HG03097 (cell line): Measurements from ENCODE around the gene GATD1.

Experiments
- ATAC-seq: cut with Tn5 transposase; IDR thresholded peaks from one replicate; pipeline ENCODE4 v1.9.1; 2021; ENCODE audit not compliant: unreplicated experiment, low FRiP score

The GATD1 gene

GRCh38 chr11:813072-813455 lies 35.8 kb upstream of the GATD1 start:
- no peak for ATAC-seq

GRCh38 chr11:812390-812789 lies 35.1 kb upstream of the GATD1 start:
- ATAC-seq, result no peak

- ATAC-seq, result no peak
Observed at GRCh38 chr11:811446-812245, 34.4 kb upstream of the GATD1 start.

- ATAC-seq, result no peak
Observed at GRCh38 chr11:810040-810567, 32.8 kb upstream of the GATD1 start.

- ATAC-seq, result peak; percentile 69
Observed at GRCh38 chr11:809287-810039, 32.2 kb upstream of the GATD1 start, which contains the start of gene RPLP2. Gene RPLP2, plus strand, starts transcription at chr11:809967. Its CDS starts 268 bp downstream, at chr11:810235.

- no peak for ATAC-seq
Observed at GRCh38 chr11:808427-809286, 31.4 kb upstream of the GATD1 start.

GRCh38 chr11:804599-804964 lies 27.3 kb upstream of the GATD1 start:
- ATAC-seq, result no peak

- no peak for ATAC-seq
Observed at GRCh38 chr11:803770-804598, 26.7 kb upstream of the GATD1 start.

- no peak for ATAC-seq
Observed at GRCh38 chr11:803467-803742, 26.1 kb upstream of the GATD1 start.

GRCh38 chr11:802693-803466 lies 25.6 kb upstream of the GATD1 start:
- no peak for ATAC-seq

GRCh38 chr11:802018-802617 lies 24.8 kb upstream of the GATD1 start:
- no peak for ATAC-seq

GRCh38 chr11:801097-801780 lies 24.0 kb upstream of the GATD1 start:
- no peak for ATAC-seq

- ATAC-seq, result no peak
Observed at GRCh38 chr11:800473-800872, 23.2 kb upstream of the GATD1 start.

- ATAC-seq, result no peak
Observed at GRCh38 chr11:799641-800316, 22.5 kb upstream of the GATD1 start.

GRCh38 chr11:798093-798713 lies 20.9 kb upstream of the GATD1 start, which contains the start of gene SLC25A22:
Gene SLC25A22, minus strand, starts transcription at chr11:798281. Its CDS starts 3,275 bp downstream, at chr11:795006.
- ATAC-seq, result peak; percentile 53

GRCh38 chr11:797296-798092 lies 20.2 kb upstream of the GATD1 start:
- ATAC-seq, result peak; percentile 27
